GM12878 (cell line): ENCODE results near the gene GLUL. TPM values are rescaled to one million over a fixed set of nuclear protein-coding genes. Genes with fewer than 3 reads are reported as not detected.

ENCODE experiments used
- ATAC-seq: fragments of 200-7000 bp; cut with Tn5 transposase; 3 replicates; pipeline ENCODE4 v1.9.1; 2020; ENCODE audit warnings: mild to moderate bottlenecking, moderate library complexity
- BruUV-seq: library from RNA; stranded (reverse); fragments of 400-500 nt; replicated peaks from 2 replicates; lab custom pipeline; 2021; lab: Mats Ljungman, UMichigan
- CTCF ChIA-PET: fragments of 300-600 bp; sonication (Branson Sonifier 250); formaldehyde crosslinking; extraction: SDS; loops from one replicate; lab custom pipeline; 2021; ENCODE audit warnings: inconsistent platforms; lab: Yijun Ruan, JAX
- POLR2A ChIA-PET: fragments of 350-600 bp; formaldehyde crosslinking; extraction: SDS; loops from one replicate; lab custom pipeline; 2021; ENCODE audit warnings: inconsistent platforms; lab: Charles Lee
- RAD21 ChIA-PET: fragments of 300-600 bp; sonication (Branson Sonifier 250); formaldehyde crosslinking; loops from one replicate; lab custom pipeline; 2023; ENCODE audit warnings: antibody characterized with exemption; ENCODE audit not compliant: unreplicated experiment; lab: Charles Lee
- SMC1A ChIA-PET: fragments of 300-600 bp; sonication (Branson Sonifier 250); formaldehyde crosslinking; loops from one replicate; lab custom pipeline; 2023; ENCODE audit not compliant: unreplicated experiment, uncharacterized antibody; lab: Charles Lee
- DNase-seq: peaks from one replicate; pipeline ENCODE4 v3.0.0-alpha.2; 2011; ENCODE audit warnings: low read depth, low spot score
- FAIRE-seq: peaks from 3 replicates; lab custom pipeline; 2011; peaks lifted over from hg19 to GRCh38; lab: Jason Lieb, UNC
- H2AFZ ChIP-seq: 2 replicates; pipeline ENCODE4 v1.6.0; 2011; ENCODE audit warnings: low read depth, low read length, control low read depth; ENCODE audit not compliant: control insufficient read depth
- H3K27ac ChIP-seq: 2 replicates; pipeline ENCODE4 v1.5.1; 2011; ENCODE audit warnings: control low read depth; ENCODE audit not compliant: control insufficient read depth, insufficient read depth
- H3K27me3 ChIP-seq, 2 experiments: replicated peaks in 1 of 2; 2 replicates each; pipeline versions ENCODE4 v1.6.0 to v1.6.1; 2011; ENCODE audit warnings: low read length in 1 of 2; ENCODE audit not compliant: control insufficient read depth in 2 of 2, insufficient read depth in 2 of 2
- H3K36me3 ChIP-seq, 2 experiments: 2 replicates each; pipeline ENCODE4 v1.5.1; 2011; ENCODE audit warnings: low read length in 1 of 2; ENCODE audit not compliant: control insufficient read depth in 2 of 2, insufficient read depth in 2 of 2
- H3K4me1 ChIP-seq: 2 replicates; pipeline ENCODE4 v1.6.1; 2011; ENCODE audit warnings: mild to moderate bottlenecking, low read length, moderate library complexity, mixed read lengths; ENCODE audit not compliant: control insufficient read depth, insufficient read depth
- H3K4me2 ChIP-seq: 2 replicates; pipeline ENCODE4 v1.6.0; 2011; ENCODE audit warnings: control low read depth; ENCODE audit not compliant: control insufficient read depth, insufficient read depth
- H3K4me3 ChIP-seq: fragments of 200-600 bp; sonication (generic); 2 replicates; pipeline ENCODE4 v1.5.1; 2016
- H3K79me2 ChIP-seq: 2 replicates; pipeline ENCODE4 v1.6.0; 2011; ENCODE audit warnings: low read length; ENCODE audit not compliant: control insufficient read depth, insufficient read depth
- H3K9ac ChIP-seq: 2 replicates; pipeline ENCODE4 v1.8.0; 2011; ENCODE audit warnings: low read length, control low read depth, mixed read lengths; ENCODE audit not compliant: control insufficient read depth, insufficient read depth
- H3K9me3 ChIP-seq: replicated peaks from 3 replicates; pipeline ENCODE4 v1.5.1; 2011; ENCODE audit warnings: mild to moderate bottlenecking, low read length; ENCODE audit not compliant: control insufficient read depth, insufficient read depth
- H4K20me1 ChIP-seq: 2 replicates; pipeline ENCODE4 v1.6.0; 2011; ENCODE audit not compliant: control insufficient read depth, insufficient read depth
- BHLHE40 ChIP-seq, 2 experiments: fragments of 450-650 bp in 1 of 2; IDR thresholded peaks; 2 replicates each; pipeline ENCODE4 v1.6.1; 2011 to 2017; ENCODE audit warnings: low read depth in 2 of 2, borderline replicate concordance in 1 of 2, improper control_type of control experiment in 1 of 2, low read length in 1 of 2, mild to moderate bottlenecking in 1 of 2
- CBX5 ChIP-seq: sonication (generic); IDR thresholded peaks from 2 replicates; pipeline ENCODE4 v1.6.1; 2016; ENCODE audit warnings: low read depth, moderate library complexity, mild to moderate bottlenecking, inconsistent platforms
- CREB1 ChIP-seq: IDR thresholded peaks from 2 replicates; pipeline ENCODE4 v1.6.1; 2012; ENCODE audit warnings: low read depth, mild to moderate bottlenecking, inconsistent platforms
- HDGF ChIP-seq: fragments of 450-650 bp; IDR thresholded peaks from 2 replicates; pipeline ENCODE4 v1.6.1; 2016; ENCODE audit warnings: antibody characterized with exemption
- MEF2A ChIP-seq: IDR thresholded peaks from 2 replicates; pipeline ENCODE4 v1.6.1; 2011; ENCODE audit warnings: low read depth, mild to moderate bottlenecking, low read length, moderate library complexity; ENCODE audit not compliant: insufficient read depth
- NBN ChIP-seq: fragments of 450-650 bp; IDR thresholded peaks from 2 replicates; pipeline ENCODE4 v1.6.1; 2016
- POU2F2 ChIP-seq: IDR thresholded peaks from 3 replicates; pipeline ENCODE4 v1.6.1; 2011; ENCODE audit warnings: low read depth, mild to moderate bottlenecking, low read length, borderline replicate concordance
- RB1 ChIP-seq: fragments of 450-650 bp; formaldehyde crosslinking; IDR thresholded peaks from 2 replicates; pipeline ENCODE4 v1.6.1; 2017; ENCODE audit warnings: mild to moderate bottlenecking, borderline replicate concordance
- RBBP5 ChIP-seq: fragments of 200-600 bp; sonication (generic); conservative IDR thresholded peaks from 2 replicates; pipeline ENCODE4 v1.6.1; 2016
- SIN3A ChIP-seq: IDR thresholded peaks from 2 replicates; pipeline ENCODE4 v1.6.1; 2012; ENCODE audit warnings: low read depth, low read length, improper control_type of control experiment
- SMARCA5 ChIP-seq: fragments of 450-650 bp; IDR thresholded peaks from 2 replicates; pipeline ENCODE4 v1.6.1; 2017; ENCODE audit warnings: mild to moderate bottlenecking
- STAT3 ChIP-seq: IDR thresholded peaks from 2 replicates; pipeline ENCODE4 v1.6.1; 2011; ENCODE audit warnings: low read depth, low read length, improper control_type of control experiment
- WGBS: methylation state at CpG from one replicate; pipeline ENCODE4 v1.1.6; 2016; ENCODE audit warnings: low lambda C conversion rate; ENCODE audit not compliant: insufficient replicate concordance, insufficient coverage; ENCODE audit errors: missing lambda C conversion rate; 5-methylcytosine and 5-hydroxymethylcytosine counted together
- in situ Hi-C: fragments of 300-500 bp; cut with MboI; formaldehyde crosslinking; loops from 9 replicates; pipeline ENCODE4 v1.14.3; 2018; ENCODE audit warnings: mixed read lengths
- intact Hi-C: fragments of 100-400 bp; cut with micrococcal nuclease; formaldehyde crosslinking; loops from one replicate; pipeline ENCODE4 v1.14.2; 2022; ENCODE audit not compliant: unreplicated experiment
- polyA plus RNA-seq, 11 experiments: library from polyadenylated mRNA; depleted of rRNA in 4 of 11; unstranded in 6 of 11; stranded (reverse) in 5 of 11; fragments of >200 nt; fragmentation: Nextera tagmentation in 4 of 11; fragmentation: Illumina TruSeq in 1 of 11; extraction: Ambion mirVana in 4 of 11; extraction: Trizol in 1 of 11; gene quantifications; 1 replicate in 1 of 11; 2 replicates in 10 of 11; pipeline versions ENCODE4 v1.2.1 to v1.2.3, GENCODE V29; 2011 to 2016; ENCODE audit warnings: inconsistent platforms in 2 of 11, missing spikeins in 2 of 11, low read depth in 1 of 11
- total RNA-seq, 4 experiments: library from RNA; depleted of rRNA in 3 of 4; stranded (reverse); fragments of >200 nt in 3 of 4; fragmentation: Illumina TruSeq in 1 of 4; extraction: Trizol in 1 of 4; gene quantifications; 2 replicates each; pipeline versions ENCODE4 v1.2.1 to v1.2.3, GENCODE V29; 2013 to 2021
- TF ChIP-seq, protein P1 (sequence below): fragments of 450-650 bp; IDR thresholded peaks from 2 replicates; pipeline ENCODE4 v1.6.1; 2016; ENCODE audit warnings: mild to moderate bottlenecking
- TF ChIP-seq, protein P2 (sequence below): IDR thresholded peaks from 2 replicates; pipeline ENCODE4 v1.6.1; 2011; ENCODE audit warnings: mild to moderate bottlenecking, low read depth, low read length, moderate library complexity; ENCODE audit not compliant: insufficient replicate concordance
- TF ChIP-seq, protein P3 (sequence below): IDR thresholded peaks from 2 replicates; pipeline ENCODE4 v1.6.1; 2011; ENCODE audit warnings: borderline replicate concordance, low read depth, mild to moderate bottlenecking, moderate library complexity, mixed read lengths, low read length; ENCODE audit not compliant: insufficient read depth; ENCODE audit errors: extremely low read length

Gene GLUL
- total and polyA plus RNA-seq, 10 of the 15 experiments (the other 5 are each of a cell fraction or from before 2014, with no cell fraction given): 2.3 to 392 (median 164) TPM

DNA sequence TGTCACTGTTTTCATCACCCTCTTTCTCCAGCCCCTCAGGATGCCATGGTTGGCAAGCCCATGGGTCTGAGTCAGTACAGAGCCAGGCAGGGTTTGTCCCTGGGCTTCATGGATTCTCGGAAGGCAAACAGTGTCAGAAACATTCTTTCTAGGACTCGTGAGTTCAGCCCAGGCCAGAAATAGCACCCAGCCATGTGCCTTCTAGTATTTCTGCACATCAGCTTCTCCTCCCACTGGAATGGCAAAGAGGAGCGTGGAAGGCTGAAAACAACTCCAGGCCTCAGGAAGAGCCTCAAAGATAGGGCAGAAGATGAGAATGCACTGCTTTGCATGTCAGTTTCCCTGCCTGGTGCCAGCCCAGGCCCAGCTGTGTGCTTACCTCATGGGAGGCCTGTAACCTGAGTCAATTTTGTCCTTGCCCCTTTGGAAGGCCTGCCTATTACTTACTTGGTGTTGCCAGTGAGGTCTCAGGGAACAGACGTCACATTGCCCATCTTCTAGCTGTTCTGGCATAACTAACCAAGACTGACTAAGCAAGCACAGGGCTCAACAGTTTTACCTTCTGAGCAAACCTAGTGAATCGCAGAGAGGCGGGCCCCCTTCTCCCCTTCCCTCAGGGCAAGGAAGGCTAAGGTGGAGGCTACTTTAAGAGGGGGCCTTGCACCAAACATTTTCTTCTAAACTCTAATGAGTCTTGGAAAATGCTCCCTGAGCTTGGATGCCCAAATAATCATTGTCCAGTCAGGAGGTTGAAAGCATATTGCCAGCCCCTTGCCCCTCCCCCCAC, 42.4 kb downstream of the GLUL start:
- H3K9me3 ChIP-seq: no peaks in the 10 kb centered on the region
- ChIA-PET RAD21 (no interaction called here), SMC1A (interaction anchor here (0.7 kb wide), 1 partner anchor 11 kb away, joined by 3 read pairs; no protein-coding TSS in a partner anchor), CTCF (interaction anchor here (1.0 kb wide), 1 partner anchor 48 kb away, joined by 4 read pairs; no protein-coding TSS in a partner anchor), POLR2A (no interaction called here)
- intact Hi-C loops: no loop called here
- H3K27me3 ChIP-seq: no peaks in the 10 kb centered on the region; a peak in 2 of 4 replicates
- no peaks in the 10 kb centered on the region for H3K79me2 ChIP-seq
- no peak overlapping the region for H3K9ac ChIP-seq
- no peak for TF ChIP-seq POU2F2
- no peak for TF ChIP-seq BHLHE40 (IDR thresholded peaks at IDR 0.05; ENCODE audit: borderline replicate concordance in 1 of 2, low read depth in 2 of 2, low read length in 1 of 2)
- TF ChIP-seq CBX5: no peak
- TF ChIP-seq, protein P1, sequence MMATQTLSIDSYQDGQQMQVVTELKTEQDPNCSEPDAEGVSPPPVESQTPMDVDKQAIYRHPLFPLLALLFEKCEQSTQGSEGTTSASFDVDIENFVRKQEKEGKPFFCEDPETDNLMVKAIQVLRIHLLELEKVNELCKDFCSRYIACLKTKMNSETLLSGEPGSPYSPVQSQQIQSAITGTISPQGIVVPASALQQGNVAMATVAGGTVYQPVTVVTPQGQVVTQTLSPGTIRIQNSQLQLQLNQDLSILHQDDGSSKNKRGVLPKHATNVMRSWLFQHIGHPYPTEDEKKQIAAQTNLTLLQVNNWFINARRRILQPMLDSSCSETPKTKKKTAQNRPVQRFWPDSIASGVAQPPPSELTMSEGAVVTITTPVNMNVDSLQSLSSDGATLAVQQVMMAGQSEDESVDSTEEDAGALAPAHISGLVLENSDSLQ: no peak
- no peak for TF ChIP-seq SIN3A
- no peak for TF ChIP-seq CREB1
- TF ChIP-seq, protein P2, sequence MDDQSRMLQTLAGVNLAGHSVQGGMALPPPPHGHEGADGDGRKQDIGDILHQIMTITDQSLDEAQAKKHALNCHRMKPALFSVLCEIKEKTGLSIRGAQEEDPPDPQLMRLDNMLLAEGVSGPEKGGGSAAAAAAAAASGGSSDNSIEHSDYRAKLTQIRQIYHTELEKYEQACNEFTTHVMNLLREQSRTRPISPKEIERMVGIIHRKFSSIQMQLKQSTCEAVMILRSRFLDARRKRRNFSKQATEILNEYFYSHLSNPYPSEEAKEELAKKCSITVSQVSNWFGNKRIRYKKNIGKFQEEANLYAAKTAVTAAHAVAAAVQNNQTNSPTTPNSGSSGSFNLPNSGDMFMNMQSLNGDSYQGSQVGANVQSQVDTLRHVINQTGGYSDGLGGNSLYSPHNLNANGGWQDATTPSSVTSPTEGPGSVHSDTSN: no peak
- TF ChIP-seq NBN: no peak
- TF ChIP-seq MEF2A: no peak
- no peak for TF ChIP-seq STAT3
- TF ChIP-seq RBBP5: no peak
- TF ChIP-seq RB1: no peak
- no peak for TF ChIP-seq SMARCA5
- no peak for TF ChIP-seq HDGF
- TF ChIP-seq, protein P3, sequence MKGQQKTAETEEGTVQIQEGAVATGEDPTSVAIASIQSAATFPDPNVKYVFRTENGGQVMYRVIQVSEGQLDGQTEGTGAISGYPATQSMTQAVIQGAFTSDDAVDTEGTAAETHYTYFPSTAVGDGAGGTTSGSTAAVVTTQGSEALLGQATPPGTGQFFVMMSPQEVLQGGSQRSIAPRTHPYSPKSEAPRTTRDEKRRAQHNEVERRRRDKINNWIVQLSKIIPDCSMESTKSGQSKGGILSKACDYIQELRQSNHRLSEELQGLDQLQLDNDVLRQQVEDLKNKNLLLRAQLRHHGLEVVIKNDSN: no peak
- FAIRE-seq: no peak
- no peaks in the 10 kb centered on the region for H4K20me1 ChIP-seq
- DNase-seq: no peak
- H3K27ac ChIP-seq: no peak overlapping the region
- 70% methylated on average over 6 of the region's 6 CpGs for WGBS
- BruUV-seq: no TSS peak
- H2AFZ ChIP-seq: no peak overlapping the region
- H3K4me2 ChIP-seq: no peak overlapping the region
- no peaks in the 10 kb centered on the region for H3K4me1 ChIP-seq
- in situ Hi-C loops: no loop called here
- no peak overlapping the region for H3K4me3 ChIP-seq
- no peaks in the 10 kb centered on the region for H3K36me3 ChIP-seq
- no peak for ATAC-seq
